ENCODE data around the gene PDZD11.

- TF ChIP-seq RARB (CRISPR knock-in tag; IDR thresholded peaks at IDR 0.05) (no peak), ZFP3 (CRISPR knock-in tag; IDR thresholded peaks at IDR 0.05) (no peak)
Measured at GRCh38 chrX:70252491-70252890, 37.2 kb downstream of the PDZD11 start.

Measured in SK-N-SH treated with all-trans-retinoic acid at 6 μM for 48 hours (cell line).